UCSD-AML1 (cell line): Measurements from ENCODE around the gene NAA15.
"Not testable (repeated sequence)": the region's sequence is repeated elsewhere in the genome, so short reads cannot be mapped to it uniquely, and the experiment has no call there.

Experiments
- DNase-seq: peaks from one replicate; lab custom pipeline; 2025; ENCODE audit not compliant: unreplicated experiment; lab: John Stamatoyannopoulos, UW

The NAA15 gene

DNA sequence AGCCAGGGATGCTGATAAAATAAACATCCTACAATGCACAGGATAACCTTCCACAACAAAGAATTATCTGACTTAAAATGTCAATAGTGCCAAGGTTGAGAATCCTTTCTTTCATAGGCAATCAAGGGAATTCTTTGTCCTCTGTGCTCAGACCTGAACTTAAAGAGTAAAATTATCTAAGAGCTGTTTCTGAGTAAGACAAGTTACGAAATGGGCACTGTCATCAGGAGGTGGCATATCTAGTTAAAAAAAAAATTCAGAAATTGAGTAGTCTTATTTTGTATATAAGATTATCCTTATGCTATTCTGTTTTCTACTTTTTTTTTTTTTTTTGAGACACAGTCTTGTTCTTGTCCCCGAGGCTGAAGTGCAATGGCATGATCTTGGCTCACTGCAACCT is 149.3 kb downstream of the NAA15 start:
- DNase-seq, result no peak

DNA sequence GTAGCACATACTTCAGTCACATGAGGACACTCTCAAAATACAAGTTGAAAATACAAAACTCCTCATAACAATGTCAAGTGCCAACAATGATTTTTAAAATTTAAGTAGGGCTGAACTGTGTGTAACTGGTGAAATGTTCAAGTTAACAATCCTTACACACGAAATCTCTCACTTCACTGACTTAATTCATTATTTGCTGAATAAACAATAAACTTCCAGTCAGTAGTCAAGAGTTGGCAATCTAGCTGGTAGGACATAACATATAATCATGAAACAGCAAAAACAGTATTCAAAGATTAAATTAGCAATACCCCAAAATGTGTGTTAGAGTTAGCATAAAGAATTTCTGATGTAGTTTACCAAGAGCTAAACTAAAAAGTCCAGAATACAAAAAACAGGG is 150.7 kb downstream of the NAA15 start:
- DNase-seq, result no peak

- DNase-seq, result no peak
Measured at GRCh38 chr4:139453041-139453370, 151.7 kb downstream of the NAA15 start.

- DNase-seq, result peak; percentile 96
Measured at GRCh38 chr4:139453371-139454110, 152.2 kb downstream of the NAA15 start.

GRCh38 chr4:139454111-139455045 is 153.1 kb downstream of the NAA15 start, which contains the start of gene RAB33B:
Gene RAB33B (plus strand): TSS chr4:139454121. CDS start chr4:139454196, 75 bp downstream.
- no peak for DNase-seq

DNA sequence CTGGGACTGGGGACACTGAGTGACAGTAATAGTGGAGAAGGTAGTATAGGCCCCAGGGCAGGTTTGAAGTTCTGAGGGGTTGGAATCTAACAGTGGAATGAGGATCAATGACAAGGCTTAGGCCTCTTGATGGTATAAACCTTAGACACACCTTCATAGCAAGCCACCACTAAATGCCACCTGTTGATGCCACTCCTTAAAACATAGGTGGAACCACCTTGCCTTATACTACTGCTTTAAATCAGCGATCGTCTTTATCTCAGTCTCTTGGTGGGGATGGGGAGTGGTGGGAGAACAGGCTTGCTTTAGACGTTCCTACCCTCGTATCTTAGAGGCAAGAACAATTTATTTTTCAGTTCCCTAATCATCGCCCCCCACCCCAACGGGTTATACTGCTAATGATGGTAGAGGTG is 153.8 kb downstream of the NAA15 start:
- no peak for DNase-seq

DNA sequence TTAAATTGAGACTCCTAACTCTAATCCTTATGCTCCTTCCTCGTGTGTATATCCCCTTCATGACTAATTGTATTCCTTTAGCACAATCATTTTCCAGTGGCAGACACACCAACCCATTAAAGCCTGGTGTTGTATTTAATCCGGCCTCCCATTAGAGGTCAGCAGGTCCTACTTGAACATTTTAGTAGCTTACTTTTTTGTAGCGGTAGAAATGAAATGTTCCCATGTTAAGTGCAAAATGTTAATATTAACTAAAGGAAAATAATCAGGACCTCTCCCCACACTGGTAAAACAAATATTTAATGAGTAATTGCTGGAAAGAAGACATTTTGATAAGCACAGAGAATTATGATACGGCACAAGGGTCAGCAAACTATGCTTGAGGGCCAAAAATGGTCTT is 156.0 kb downstream of the NAA15 start:
- DNase-seq, result no peak

- DNase-seq, result no peak
Measured at GRCh38 chr4:139458543-139458942, 157.2 kb downstream of the NAA15 start.

- DNase-seq, result no peak
Measured at GRCh38 chr4:139458999-139459398, 157.7 kb downstream of the NAA15 start.

DNA sequence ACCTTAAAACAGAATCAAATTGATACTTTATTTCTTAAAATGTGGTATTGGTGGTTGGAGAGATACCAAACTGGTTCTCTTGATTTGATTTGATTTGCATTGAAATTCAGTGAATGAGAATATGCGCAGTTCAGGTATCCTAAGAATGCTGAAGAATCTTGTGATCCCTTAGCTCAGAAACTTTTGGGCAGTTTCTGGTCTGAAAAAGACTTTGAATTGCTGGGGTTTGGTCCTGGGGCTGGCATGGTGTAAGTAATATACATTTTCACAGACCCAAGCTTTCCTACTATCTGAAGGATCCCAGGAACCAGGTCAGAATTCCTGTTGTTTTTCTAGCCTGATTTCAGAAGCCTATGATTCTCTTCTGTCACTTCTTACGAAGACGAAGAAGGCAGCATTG is 159.3 kb downstream of the NAA15 start:
- no peak for DNase-seq

- no peak for DNase-seq
Measured at GRCh38 chr4:139461022-139461628, 159.8 kb downstream of the NAA15 start.

- DNase-seq, result not testable (repeated sequence)
Measured at GRCh38 chr4:139464512-139464911, 163.2 kb downstream of the NAA15 start.

GRCh38 chr4:139465922-139466321 is 164.6 kb downstream of the NAA15 start:
- DNase-seq, result no peak

DNA sequence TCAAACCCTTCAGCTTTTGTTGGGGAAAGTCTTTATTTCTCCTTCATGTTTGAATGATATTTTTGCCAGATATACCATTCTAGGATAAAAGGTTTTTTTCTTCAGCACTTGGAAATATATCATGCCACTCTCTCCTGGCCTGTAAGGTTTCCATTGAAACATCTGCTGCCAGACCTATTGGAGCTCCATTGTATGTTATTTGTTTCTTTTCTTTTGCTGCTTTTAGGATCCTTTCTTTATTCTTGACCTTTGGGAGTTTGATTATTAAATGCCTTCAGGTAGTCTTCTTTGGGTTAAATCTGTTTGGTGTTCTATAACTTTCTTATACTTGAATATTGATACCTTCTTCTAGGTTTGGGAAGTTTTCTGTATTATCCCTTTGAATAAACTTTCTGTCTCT is 167.5 kb downstream of the NAA15 start:
- DNase-seq, result not testable (repeated sequence)

- DNase-seq, result no peak
Measured at GRCh38 chr4:139469216-139469615, 167.9 kb downstream of the NAA15 start.
